Astrocyte (in vitro differentiated cells and primary cell): ENCODE measurements around the gene CMYA5. TPM values are rescaled to one million over a fixed set of nuclear protein-coding genes. Genes with fewer than 3 reads are reported as not detected.
"Not testable (repeated sequence)": the region's sequence is repeated elsewhere in the genome, so short reads cannot be mapped to it uniquely, and the experiment has no call there.

Source experiments
- DNase-seq: peaks from one replicate; pipeline ENCODE4 v3.0.0-alpha.2; 2010; ENCODE audit warnings: low read depth
- FAIRE-seq: peaks from 2 replicates; lab custom pipeline; 2011; peaks lifted over from hg19 to GRCh38; lab: Jason Lieb, UNC
- H2AFZ ChIP-seq: 2 replicates; pipeline ENCODE4 v1.6.0; 2012; ENCODE audit warnings: low read depth, low read length, inconsistent platforms
- H3K27ac ChIP-seq: 2 replicates; pipeline ENCODE4 v1.5.1; 2011; ENCODE audit warnings: low read depth, low read length, inconsistent platforms
- H3K27me3 ChIP-seq: 2 replicates; pipeline ENCODE4 v1.6.0; 2011; ENCODE audit warnings: low read length, inconsistent platforms; ENCODE audit not compliant: insufficient read depth
- H3K36me3 ChIP-seq: 2 replicates; pipeline ENCODE4 v1.5.1; 2011; ENCODE audit warnings: low read length, inconsistent platforms; ENCODE audit not compliant: insufficient read depth
- H3K4me1 ChIP-seq: 2 replicates; pipeline ENCODE4 v1.5.1; 2011; ENCODE audit warnings: low read length, inconsistent platforms; ENCODE audit not compliant: insufficient read depth
- H3K4me2 ChIP-seq: 2 replicates; pipeline ENCODE4 v1.6.0; 2012; ENCODE audit warnings: low read length, inconsistent platforms
- H3K4me3 ChIP-seq: 2 replicates; pipeline ENCODE4 v1.5.1; 2011; ENCODE audit warnings: low read depth, mild to moderate bottlenecking, low read length, inconsistent platforms; ENCODE audit not compliant: insufficient read depth
- H3K79me2 ChIP-seq: 2 replicates; pipeline ENCODE4 v1.6.0; 2012; ENCODE audit warnings: mild to moderate bottlenecking, low read length, inconsistent platforms; ENCODE audit not compliant: insufficient read depth
- H3K9ac ChIP-seq: 2 replicates; pipeline ENCODE4 v1.6.0; 2012; ENCODE audit warnings: mild to moderate bottlenecking, low read length, inconsistent platforms
- H3K9me3 ChIP-seq: 2 replicates; pipeline ENCODE4 v1.5.1; 2012; ENCODE audit warnings: low read depth, mild to moderate bottlenecking, low read length, inconsistent platforms; ENCODE audit not compliant: insufficient read depth
- H4K20me1 ChIP-seq: 2 replicates; pipeline ENCODE4 v1.6.0; 2012; ENCODE audit warnings: low read length, inconsistent platforms; ENCODE audit not compliant: insufficient read depth
- H3K27ac Mint-ChIP-seq: one replicate; pipeline ENCODE4 v1.8.0; 2021; ENCODE audit warnings: mild to moderate bottlenecking, mixed read lengths; ENCODE audit not compliant: unreplicated experiment
- H3K27me3 Mint-ChIP-seq: one replicate; pipeline ENCODE4 v1.8.0; 2021; ENCODE audit warnings: low read depth, mixed read lengths; ENCODE audit not compliant: unreplicated experiment
- H3K36me3 Mint-ChIP-seq: one replicate; pipeline ENCODE4 v1.8.0; 2021; ENCODE audit warnings: low read depth, mixed read lengths; ENCODE audit not compliant: unreplicated experiment
- H3K4me1 Mint-ChIP-seq: one replicate; pipeline ENCODE4 v1.8.0; 2021; ENCODE audit warnings: low read depth, mixed read lengths; ENCODE audit not compliant: unreplicated experiment
- H3K4me3 Mint-ChIP-seq: one replicate; pipeline ENCODE4 v1.8.0; 2021; ENCODE audit warnings: mild to moderate bottlenecking, moderate library complexity, mixed read lengths; ENCODE audit not compliant: unreplicated experiment
- H3K9me3 Mint-ChIP-seq: one replicate; pipeline ENCODE4 v1.8.0; 2021; ENCODE audit warnings: mild to moderate bottlenecking, mixed read lengths; ENCODE audit not compliant: unreplicated experiment
- EZH2 ChIP-seq: IDR thresholded peaks from 2 replicates; pipeline ENCODE4 v1.6.1; 2012; ENCODE audit warnings: mild to moderate bottlenecking, low read length, inconsistent platforms; ENCODE audit not compliant: insufficient read depth
- total RNA-seq: library from RNA; stranded (reverse); gene quantifications from 2 replicates; pipeline ENCODE4 v1.2.1, GENCODE V29; 2021
- TF ChIP-seq, protein P1 (sequence below): IDR thresholded peaks from 2 replicates; pipeline ENCODE4 v1.5.1; 2011; ENCODE audit warnings: low read depth, mild to moderate bottlenecking, inconsistent platforms, low read length, moderate library complexity; ENCODE audit not compliant: insufficient read depth

The CMYA5 gene
- total RNA-seq, 1 donor from 2014 or later, result 1.2 TPM

DNA sequence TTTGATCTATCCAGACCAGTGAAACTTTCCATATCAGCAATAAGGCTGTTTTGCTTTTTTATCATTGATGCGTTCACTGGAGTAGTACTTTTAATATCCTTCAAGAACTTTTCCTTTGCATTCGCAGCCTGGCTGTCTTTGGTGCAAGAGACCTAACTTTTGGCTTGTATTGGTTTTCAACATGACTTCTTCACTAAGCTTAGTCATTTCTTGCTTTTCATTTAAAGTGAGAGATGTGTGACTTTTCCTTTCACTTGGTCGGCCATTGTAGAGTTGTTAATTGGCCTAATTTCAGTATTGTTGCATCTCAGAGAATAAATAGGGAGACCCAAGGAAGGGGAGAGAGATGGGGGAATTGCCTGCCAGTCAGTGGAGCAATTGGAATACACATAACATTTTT lies 26.4 kb upstream of the CMYA5 start:
- Histone ChIP-seq H3K36me3 (peaks cover 17% of the 10 kb centered on the region), H3K27ac (no peak overlapping the region)
- no peak for FAIRE-seq

DNA sequence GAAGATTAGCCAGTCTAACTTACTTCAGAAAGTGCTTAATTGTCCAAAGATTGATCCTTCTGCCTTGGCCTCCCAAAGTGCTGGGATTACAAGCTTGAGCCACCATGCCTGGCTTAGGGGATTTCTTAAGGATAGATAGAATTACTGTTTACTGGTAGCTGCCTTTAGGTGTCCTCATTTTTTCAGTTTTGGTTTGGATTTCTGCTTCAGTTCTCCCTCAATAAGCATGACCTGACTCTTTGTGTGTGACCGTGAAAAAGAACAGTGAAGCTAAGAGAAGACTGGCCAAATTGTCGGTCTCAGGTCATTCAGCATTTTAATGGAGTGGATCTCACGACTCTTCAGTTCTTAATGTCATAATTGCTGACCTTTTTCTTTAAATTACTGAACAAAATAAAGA lies 22.9 kb upstream of the CMYA5 start:
- Histone ChIP-seq H3K9ac (no peak overlapping the region), H3K4me2 (no peak overlapping the region), H3K9me3 (no peaks in the 10 kb centered on the region), H3K36me3 (peaks cover 11% of the 10 kb centered on the region), H2AFZ (no peak overlapping the region), H3K27ac (no peak overlapping the region), H4K20me1 (no peaks in the 10 kb centered on the region), H3K4me3 (no peak overlapping the region), H3K27me3 (no peaks in the 10 kb centered on the region), H3K79me2 (no peaks in the 10 kb centered on the region), H3K4me1 (no peaks in the 10 kb centered on the region)
- FAIRE-seq (no peak), DNase-seq (no peak)
- Mint-ChIP-seq H3K36me3 (peaks cover 12% of the 10 kb centered on the region), H3K27me3 (no peaks in the 10 kb centered on the region), H3K4me1 (no peaks in the 10 kb centered on the region), H3K4me3 (no peak overlapping the region), H3K9me3 (peaks cover 4% of the 10 kb centered on the region), H3K27ac (no peak overlapping the region)
- TF ChIP-seq, protein P1, sequence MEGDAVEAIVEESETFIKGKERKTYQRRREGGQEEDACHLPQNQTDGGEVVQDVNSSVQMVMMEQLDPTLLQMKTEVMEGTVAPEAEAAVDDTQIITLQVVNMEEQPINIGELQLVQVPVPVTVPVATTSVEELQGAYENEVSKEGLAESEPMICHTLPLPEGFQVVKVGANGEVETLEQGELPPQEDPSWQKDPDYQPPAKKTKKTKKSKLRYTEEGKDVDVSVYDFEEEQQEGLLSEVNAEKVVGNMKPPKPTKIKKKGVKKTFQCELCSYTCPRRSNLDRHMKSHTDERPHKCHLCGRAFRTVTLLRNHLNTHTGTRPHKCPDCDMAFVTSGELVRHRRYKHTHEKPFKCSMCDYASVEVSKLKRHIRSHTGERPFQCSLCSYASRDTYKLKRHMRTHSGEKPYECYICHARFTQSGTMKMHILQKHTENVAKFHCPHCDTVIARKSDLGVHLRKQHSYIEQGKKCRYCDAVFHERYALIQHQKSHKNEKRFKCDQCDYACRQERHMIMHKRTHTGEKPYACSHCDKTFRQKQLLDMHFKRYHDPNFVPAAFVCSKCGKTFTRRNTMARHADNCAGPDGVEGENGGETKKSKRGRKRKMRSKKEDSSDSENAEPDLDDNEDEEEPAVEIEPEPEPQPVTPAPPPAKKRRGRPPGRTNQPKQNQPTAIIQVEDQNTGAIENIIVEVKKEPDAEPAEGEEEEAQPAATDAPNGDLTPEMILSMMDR, result no peak
- TF ChIP-seq EZH2, result no peak

More for the DNA sequence above, 26.4 kb upstream of the CMYA5 start:
- no peak overlapping the region for H2AFZ ChIP-seq
- peaks cover 20% of the 10 kb centered on the region for H3K36me3 Mint-ChIP-seq
- no peaks in the 10 kb centered on the region for H3K4me1 Mint-ChIP-seq
- H3K9me3 Mint-ChIP-seq, result peaks cover 4% of the 10 kb centered on the region
- H3K4me1 ChIP-seq, result no peaks in the 10 kb centered on the region
- H3K9me3 ChIP-seq, result no peaks in the 10 kb centered on the region
- no peak overlapping the region for H3K4me2 ChIP-seq
- H3K27me3 ChIP-seq, result no peaks in the 10 kb centered on the region
- H3K27me3 Mint-ChIP-seq, result no peaks in the 10 kb centered on the region
- no peak for DNase-seq
- no peak overlapping the region for H3K27ac Mint-ChIP-seq
- H4K20me1 ChIP-seq, result no peaks in the 10 kb centered on the region
- H3K4me3 ChIP-seq, result no peak overlapping the region
- TF ChIP-seq EZH2, result no peak
- TF ChIP-seq, protein P1, result no peak
- H3K79me2 ChIP-seq, result no peaks in the 10 kb centered on the region
- H3K9ac ChIP-seq, result no peak overlapping the region
- H3K4me3 Mint-ChIP-seq, result no peak overlapping the region

DNA sequence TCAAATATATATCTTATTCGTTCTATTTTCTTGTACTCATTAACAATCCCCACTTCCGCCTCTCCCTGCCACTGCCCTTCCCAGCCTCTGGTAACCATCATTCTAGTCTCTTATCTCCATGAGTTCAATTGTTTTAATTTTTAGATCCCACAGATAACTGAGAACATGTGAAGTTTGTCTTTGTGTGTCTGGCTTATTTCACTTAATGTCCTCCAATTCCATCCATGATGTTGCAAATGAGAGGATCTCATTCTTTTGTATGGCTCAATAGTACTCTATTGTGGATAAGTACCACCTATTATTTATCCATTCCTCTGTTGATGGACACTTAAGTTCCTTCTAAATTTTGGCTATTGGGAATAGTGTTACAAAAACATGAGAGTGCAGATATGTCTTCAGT lies 17.2 kb upstream of the CMYA5 start:
- Histone ChIP-seq H4K20me1 (peaks cover 18% of the 10 kb centered on the region), H3K79me2 (peaks cover 12% of the 10 kb centered on the region), H3K4me2 (no peak overlapping the region), H3K27me3 (no peaks in the 10 kb centered on the region), H3K36me3 (peaks cover 2% of the 10 kb centered on the region), H3K27ac (no peak overlapping the region), H3K4me3 (no peak overlapping the region), H2AFZ (no peak overlapping the region), H3K9ac (no peak overlapping the region), H3K9me3 (no peaks in the 10 kb centered on the region), H3K4me1 (no peaks in the 10 kb centered on the region)
- TF ChIP-seq, protein P1, result no peak
- TF ChIP-seq EZH2, result no peak
- Mint-ChIP-seq H3K4me1 (no peaks in the 10 kb centered on the region), H3K4me3 (no peak overlapping the region), H3K27ac (no peak overlapping the region), H3K9me3 (no peaks in the 10 kb centered on the region), H3K27me3 (no peaks in the 10 kb centered on the region), H3K36me3 (peaks cover 4% of the 10 kb centered on the region)
- DNase-seq, result no peak
- no peak for FAIRE-seq

- H3K4me1 Mint-ChIP-seq, H3K27ac Mint-ChIP-seq, FAIRE-seq, H3K36me3 Mint-ChIP-seq, H3K27ac ChIP-seq, H3K27me3 Mint-ChIP-seq, H3K36me3 ChIP-seq, H3K4me3 ChIP-seq, DNase-seq, H2AFZ ChIP-seq, H3K4me3 Mint-ChIP-seq, H3K9ac ChIP-seq, H3K27me3 ChIP-seq, H3K9me3 ChIP-seq, H3K4me1 ChIP-seq, H3K9me3 Mint-ChIP-seq, H3K4me2 ChIP-seq: not testable (repeated sequence)
- Histone ChIP-seq H4K20me1 (peaks cover 18% of the 10 kb centered on the region), H3K79me2 (peaks cover 12% of the 10 kb centered on the region)
Observed at GRCh38 chr5:79676354-79676753, 13.3 kb upstream of the CMYA5 start.
